IPS DF 4.7 (cell line): ENCODE results near the gene DMRT2.

ENCODE experiments used
- DNase-seq: peaks from one replicate; pipeline ENCODE4 v3.0.0-alpha.2; 2013; ENCODE audit warnings: low spot score; ENCODE audit errors: extremely low read depth

DMRT2 gene

GRCh38 chr9:1047591-1048230 is 2.4 kb upstream of the DMRT2 start:
- no peak for DNase-seq

DNA sequence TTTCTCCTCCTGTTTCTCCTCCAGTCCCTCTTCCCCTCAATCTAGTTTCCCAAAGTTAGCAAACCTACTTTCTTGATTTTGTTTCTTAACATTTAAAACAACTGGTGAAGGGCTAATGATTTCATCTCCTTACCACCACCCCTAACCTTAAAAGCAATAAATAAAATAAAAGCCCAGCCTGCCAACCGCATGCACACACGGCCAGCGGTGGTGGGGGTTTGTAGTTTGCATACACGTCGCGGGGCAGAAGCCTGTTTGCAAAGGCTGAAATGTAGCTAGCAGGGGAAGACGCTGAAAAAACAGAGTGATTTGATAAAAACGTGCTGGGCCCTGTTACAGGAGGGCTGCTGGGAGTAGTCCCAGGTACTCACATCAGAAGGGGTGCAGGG is 1.9 kb upstream of the DMRT2 start:
- no peak for DNase-seq

- no peak for DNase-seq
Measured at GRCh38 chr9:1048811-1049210, 1.3 kb upstream of the DMRT2 start.

DNA sequence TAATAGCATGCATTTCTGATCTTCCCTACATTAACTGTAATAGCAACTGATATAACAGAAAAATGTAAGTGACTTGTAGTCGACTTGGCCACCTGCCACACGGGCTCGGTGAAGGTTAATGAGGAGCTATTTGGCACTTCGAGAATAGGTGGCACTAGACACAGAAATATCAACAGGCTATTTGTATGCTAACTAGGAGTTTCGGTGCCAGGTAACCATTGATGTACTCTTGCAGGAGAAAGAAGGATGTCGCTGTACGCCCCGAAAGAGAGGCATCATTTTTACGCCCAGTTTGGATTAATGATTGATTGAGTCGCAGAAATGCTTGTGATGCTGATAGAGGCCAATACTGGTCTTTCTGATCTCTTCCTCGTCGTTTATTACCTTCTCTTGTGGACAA is 516 bp upstream of the DMRT2 start:
- no peak for DNase-seq

- DNase-seq: no peak
Measured at GRCh38 chr9:1051210-1051583, 1.0 kb downstream of the DMRT2 start.

GRCh38 chr9:1051584-1052275 is 1.6 kb downstream of the DMRT2 start:
- no peak for DNase-seq

- no peak for DNase-seq
Measured at GRCh38 chr9:1052365-1053281, 2.5 kb downstream of the DMRT2 start.

DNA sequence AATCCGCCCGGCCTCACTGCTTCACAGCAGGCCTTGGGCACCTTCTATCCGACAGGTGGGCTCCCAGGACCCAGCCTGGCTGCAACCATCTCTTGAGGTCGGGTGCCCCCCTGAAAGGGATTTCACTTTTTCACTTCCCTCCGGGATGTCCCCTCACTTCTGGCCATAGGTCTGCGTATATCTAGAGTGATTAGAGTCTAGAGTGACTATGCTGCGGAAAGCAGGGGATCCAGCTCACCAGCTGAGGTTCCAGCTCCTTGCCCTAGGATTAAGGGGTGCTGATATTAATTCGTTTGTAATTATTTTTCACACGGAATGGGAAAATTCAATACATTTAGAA is 3.1 kb downstream of the DMRT2 start:
- no peak for DNase-seq

GRCh38 chr9:1053986-1054425 is 3.8 kb downstream of the DMRT2 start:
- DNase-seq: no peak

DNA sequence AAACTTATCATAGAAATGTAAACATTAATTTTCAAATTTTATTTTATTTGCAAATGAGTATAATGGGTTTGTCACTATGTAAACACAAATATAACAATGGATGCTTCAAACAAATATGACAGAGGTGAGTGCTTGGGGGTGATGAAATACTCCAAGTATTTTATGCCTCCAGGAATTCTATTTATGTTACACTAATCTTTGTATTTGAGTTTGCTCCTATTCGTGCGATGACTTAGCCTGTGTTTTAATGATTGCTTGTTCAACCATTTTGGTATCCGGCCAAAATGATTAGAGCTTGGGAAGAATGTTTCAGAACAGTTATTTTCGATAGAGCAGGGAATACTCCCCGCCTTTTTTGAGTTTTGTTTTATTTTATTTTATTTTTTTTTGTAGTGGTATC is 5.0 kb downstream of the DMRT2 start:
- DNase-seq: no peak

GRCh38 chr9:1057910-1058309 is 7.8 kb downstream of the DMRT2 start:
- no peak for DNase-seq

DNA sequence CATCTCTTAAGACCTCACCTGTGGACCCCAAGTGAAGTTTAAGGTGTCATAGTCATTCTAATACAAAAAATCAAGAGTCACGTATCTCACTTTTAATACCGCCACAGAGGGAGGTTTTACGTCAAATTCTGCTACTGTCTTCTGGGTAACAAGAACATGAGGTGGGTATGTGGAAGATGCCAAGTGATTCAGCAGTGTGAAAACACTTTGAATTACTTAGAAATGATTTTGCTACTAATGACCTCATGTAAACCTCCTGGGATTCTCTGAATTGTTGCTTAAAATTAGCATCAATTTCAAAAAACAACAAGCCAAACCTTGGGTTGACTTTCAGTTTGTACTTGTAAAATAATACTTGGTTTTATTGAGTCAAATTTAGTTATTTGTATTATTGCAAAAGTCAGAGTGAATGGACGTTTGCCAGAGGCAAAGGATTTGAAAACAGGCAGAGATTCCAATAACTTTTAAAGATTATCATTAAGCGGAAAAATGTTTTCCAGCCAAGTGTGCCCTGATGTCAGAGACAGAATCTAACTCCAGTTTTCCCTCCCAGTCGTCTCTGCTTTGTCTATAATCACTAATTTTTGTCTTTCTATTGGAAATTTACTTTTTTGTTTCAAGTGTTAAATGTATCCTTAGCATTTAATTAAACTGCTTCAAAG is 8.8 kb downstream of the DMRT2 start:
- no peak for DNase-seq

DNA sequence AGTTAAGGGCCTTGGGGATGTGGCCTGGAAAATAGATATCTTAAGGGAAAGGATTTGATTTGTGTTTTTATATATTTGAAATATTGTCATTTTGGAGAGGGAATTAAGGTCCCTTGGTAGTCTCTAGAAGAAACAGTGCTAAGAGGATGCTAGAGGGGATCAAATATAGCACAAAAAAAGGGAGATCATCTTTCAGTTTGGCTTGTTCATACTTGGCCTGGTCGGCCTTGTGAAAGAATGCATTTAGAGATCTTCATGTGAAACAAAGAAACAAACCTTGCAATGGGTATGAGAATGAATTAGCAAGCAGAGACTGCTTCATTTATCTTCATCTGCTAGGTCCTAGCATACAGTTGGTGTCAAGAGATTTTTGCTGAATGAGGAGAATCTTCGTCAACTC is 15.0 kb downstream of the DMRT2 start:
- no peak for DNase-seq

DNA sequence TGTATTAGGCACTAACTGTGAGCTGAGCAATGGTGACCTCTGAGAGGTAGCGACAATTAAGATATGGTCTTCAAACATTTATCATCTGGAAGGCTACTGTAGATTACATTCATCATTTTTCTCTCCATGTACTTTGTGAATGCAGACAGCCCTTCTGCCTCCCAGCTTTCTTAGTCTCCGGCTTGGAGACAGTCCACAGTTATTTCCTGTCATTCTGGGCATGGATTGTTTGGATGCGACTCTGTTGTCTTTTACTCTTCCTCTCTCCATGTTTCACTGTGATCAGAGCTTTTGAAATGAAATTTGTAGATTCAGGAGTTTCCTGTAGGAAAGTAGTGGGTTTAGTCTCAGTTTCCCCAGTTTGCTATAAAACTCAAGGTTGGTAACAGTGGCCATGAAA is 20.5 kb downstream of the DMRT2 start:
- DNase-seq: no peak

GRCh38 chr9:1071730-1072129 is 21.6 kb downstream of the DMRT2 start:
- DNase-seq: no peak

- no peak for DNase-seq
Measured at GRCh38 chr9:1073497-1073896, 23.3 kb downstream of the DMRT2 start.

DNA sequence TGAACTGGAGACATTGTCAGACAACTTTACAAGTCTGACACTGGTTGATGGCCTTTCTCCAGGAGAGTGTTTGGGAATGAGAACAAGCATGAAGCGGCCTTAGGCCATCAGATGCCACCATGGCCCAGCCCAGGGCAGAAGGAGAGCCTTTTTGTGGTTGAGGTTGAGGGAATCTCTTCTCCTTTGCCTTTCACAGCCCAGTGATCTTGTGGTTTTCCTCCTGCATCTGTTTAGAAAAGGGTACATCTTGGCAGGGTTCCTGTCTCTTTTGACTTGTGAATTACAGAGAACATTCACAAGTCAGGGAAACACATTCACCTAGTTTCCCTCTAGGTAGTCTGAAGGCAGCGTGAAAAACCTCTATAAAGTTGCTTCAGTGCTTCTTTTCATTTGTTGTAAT is 27.5 kb downstream of the DMRT2 start:
- no peak for DNase-seq

DNA sequence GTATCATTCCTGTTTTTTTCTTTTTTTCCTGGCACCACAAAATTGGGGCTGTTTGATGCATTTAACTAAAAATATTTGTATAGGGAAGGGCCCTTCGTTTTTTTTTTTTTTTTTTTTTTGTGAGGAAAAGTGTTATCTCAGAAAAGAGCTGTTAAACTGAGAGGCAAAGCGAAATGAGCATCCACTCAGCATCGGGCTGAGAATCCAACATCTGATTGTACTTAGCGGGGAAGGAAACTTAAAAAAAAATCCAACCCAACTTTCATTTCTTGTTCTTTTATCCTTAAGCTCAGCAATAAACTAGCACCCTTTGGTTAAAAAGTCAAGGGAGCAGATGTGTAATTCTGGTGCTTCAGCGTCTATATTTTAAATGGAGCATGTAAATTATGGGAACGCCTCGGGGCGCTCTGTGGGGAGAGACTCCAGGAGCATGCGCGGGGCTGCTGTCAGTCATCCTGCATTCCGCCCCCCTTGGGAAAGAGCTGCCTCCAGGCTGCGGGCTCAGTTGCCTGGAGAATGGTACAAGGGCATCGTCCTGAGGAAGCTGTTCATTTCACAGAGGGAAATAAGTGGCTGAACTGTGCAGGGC is 33.3 kb downstream of the DMRT2 start:
- DNase-seq: no peak

DNA sequence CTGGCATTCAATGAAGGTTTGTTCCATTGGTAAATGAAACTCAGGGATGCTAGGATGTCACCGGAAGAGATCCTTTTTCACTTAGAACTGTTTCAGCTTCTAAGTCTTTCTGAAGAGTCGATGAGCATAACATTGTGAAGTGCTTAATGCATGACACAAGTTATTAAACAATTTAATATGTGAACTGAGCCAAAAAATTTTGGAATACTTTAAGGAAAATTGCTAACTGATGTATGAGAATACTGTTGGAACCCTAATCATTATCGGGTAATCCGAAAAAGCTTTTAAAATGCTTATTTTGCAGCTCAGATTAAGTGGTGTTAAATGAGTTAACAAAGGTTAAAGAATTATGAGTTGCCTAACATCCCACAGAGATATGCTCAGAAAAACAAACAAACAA is 34.9 kb downstream of the DMRT2 start:
- DNase-seq: no peak

GRCh38 chr9:1086517-1086916 is 36.4 kb downstream of the DMRT2 start:
- no peak for DNase-seq

GRCh38 chr9:1087120-1087881 is 37.1 kb downstream of the DMRT2 start:
- no peak for DNase-seq
